Tibial nerve (tissue), 3 donors: Measurements from ENCODE around the gene ROBO4.

Experiments
- CTCF ChIP-seq, 5 experiments: fragments of 200-600 bp in 3 of 5; fragments of 450-650 bp in 2 of 5; sonication (generic) in 3 of 5; IDR thresholded peaks; one replicate each; pipeline ENCODE4 v1.5.1; 2016 to 2019; ENCODE audit warnings: antibody characterized with exemption in 5 of 5, mild to moderate bottlenecking in 3 of 5, moderate library complexity in 2 of 5
- POLR2A ChIP-seq, 2 donors: fragments of 450-650 bp; IDR thresholded peaks; one replicate each; pipeline ENCODE4 v1.6.1; 2017; ENCODE audit warnings: antibody characterized with exemption in 2 of 2, mild to moderate bottlenecking in 2 of 2, moderate library complexity in 2 of 2

GRCh38 chr11:124878759-124879492 is 18.7 kb downstream of the ROBO4 start:
- TF ChIP-seq POLR2A (IDR thresholded peaks at IDR 0.05) (no peak), CTCF (IDR thresholded peaks at IDR 0.05) (no peak)
